ENCODE results near the gene GALNT14. TPM values are rescaled to one million over a fixed set of nuclear protein-coding genes. Genes with fewer than 3 reads are reported as not detected.

The GALNT14 gene
- total RNA-seq, 1 donor, result not detected

DNA sequence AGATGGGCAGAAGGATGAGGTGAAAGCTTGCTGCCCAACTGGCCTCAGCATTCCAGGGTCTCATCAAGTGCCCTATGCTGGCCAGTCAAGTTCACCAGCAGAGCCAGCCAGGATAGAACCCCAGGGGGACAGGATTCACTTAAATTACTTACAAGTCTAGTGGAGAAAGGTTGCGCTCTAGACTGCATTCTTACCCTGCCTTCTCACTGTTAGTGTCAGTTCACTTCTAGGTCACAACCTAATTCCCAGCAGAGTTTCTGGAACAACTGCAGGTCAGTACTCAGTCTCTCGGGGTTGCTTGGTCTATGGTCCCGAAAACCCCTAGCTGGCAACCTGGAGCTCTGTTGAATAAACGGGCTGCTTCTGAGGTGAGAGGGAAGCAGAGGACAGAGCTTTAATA, 32.9 kb upstream of the GALNT14 start:
- no peak overlapping the region for H3K4me2 ChIP-seq (ENCODE audit: insufficient read depth, low read length)
- no peaks in the 10 kb centered on the region for H3K79me2 ChIP-seq (ENCODE audit: insufficient read depth, low read length)
- no peak for DNase-seq (ENCODE audit: insufficient read length, low spot score, missing footprints)
- no peaks in the 10 kb centered on the region for H3K36me3 ChIP-seq (ENCODE audit: insufficient read depth, low read length)
- H3K27me3 ChIP-seq (ENCODE audit: insufficient read depth, low read length), result no peaks in the 10 kb centered on the region
- H3K9me3 ChIP-seq (ENCODE audit: low read depth, low read length), result no peaks in the 10 kb centered on the region
- TF ChIP-seq, protein P1, sequence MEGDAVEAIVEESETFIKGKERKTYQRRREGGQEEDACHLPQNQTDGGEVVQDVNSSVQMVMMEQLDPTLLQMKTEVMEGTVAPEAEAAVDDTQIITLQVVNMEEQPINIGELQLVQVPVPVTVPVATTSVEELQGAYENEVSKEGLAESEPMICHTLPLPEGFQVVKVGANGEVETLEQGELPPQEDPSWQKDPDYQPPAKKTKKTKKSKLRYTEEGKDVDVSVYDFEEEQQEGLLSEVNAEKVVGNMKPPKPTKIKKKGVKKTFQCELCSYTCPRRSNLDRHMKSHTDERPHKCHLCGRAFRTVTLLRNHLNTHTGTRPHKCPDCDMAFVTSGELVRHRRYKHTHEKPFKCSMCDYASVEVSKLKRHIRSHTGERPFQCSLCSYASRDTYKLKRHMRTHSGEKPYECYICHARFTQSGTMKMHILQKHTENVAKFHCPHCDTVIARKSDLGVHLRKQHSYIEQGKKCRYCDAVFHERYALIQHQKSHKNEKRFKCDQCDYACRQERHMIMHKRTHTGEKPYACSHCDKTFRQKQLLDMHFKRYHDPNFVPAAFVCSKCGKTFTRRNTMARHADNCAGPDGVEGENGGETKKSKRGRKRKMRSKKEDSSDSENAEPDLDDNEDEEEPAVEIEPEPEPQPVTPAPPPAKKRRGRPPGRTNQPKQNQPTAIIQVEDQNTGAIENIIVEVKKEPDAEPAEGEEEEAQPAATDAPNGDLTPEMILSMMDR (IDR thresholded peaks at IDR 0.05; ENCODE audit: extremely low read depth, low read depth, low read length), result no peak
- H3K27ac ChIP-seq (ENCODE audit: low read depth, low read length), result no peak overlapping the region
- H3K4me3 ChIP-seq (ENCODE audit: insufficient read depth, low read length), result no peak overlapping the region
- H3K4me1 ChIP-seq (ENCODE audit: insufficient read depth, low read length), result no peaks in the 10 kb centered on the region
- no peak overlapping the region for H2AFZ ChIP-seq (ENCODE audit: low read length)
- no peaks in the 10 kb centered on the region for H4K20me1 ChIP-seq (ENCODE audit: insufficient read depth, low read length)

DNA sequence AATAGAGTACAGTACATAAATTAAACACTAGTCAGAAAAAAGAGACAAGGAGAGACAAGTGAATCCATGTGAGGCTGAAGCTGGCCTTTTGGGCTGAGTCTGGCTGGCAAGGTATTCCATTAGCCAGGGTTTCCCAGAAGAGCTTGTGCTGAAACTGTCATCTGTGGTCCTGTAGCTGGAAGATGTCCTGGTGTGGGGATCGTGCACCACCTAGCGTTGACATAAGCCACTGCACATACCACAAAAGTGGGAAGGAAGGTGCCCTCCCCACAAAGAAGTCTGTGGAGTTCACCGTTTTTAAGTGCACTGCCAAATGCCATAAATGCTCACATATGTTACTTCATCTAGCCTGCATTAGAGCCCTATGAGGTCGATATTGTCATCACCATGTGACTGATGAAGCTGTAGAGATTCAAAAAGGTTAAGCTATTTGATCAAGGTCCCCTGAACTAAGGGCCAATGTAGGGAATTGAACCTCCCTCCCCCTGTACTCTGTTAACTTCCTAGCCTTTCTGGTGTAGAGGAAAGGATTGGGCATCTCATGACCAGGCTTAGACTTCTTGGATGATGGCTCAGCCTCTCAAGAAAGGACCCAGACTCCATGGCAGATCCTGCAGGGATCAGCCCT, 31.9 kb upstream of the GALNT14 start:
- H3K27ac ChIP-seq (ENCODE audit: low read depth, low read length), result no peak overlapping the region
- H3K4me2 ChIP-seq (ENCODE audit: insufficient read depth, low read length), result no peak overlapping the region
- no peaks in the 10 kb centered on the region for H3K4me1 ChIP-seq (ENCODE audit: insufficient read depth, low read length)
- no peaks in the 10 kb centered on the region for H4K20me1 ChIP-seq (ENCODE audit: insufficient read depth, low read length)
- H3K36me3 ChIP-seq (ENCODE audit: insufficient read depth, low read length), result no peaks in the 10 kb centered on the region
- no peaks in the 10 kb centered on the region for H3K9me3 ChIP-seq (ENCODE audit: low read depth, low read length)
- H3K79me2 ChIP-seq (ENCODE audit: insufficient read depth, low read length), result no peaks in the 10 kb centered on the region
- no peaks in the 10 kb centered on the region for H3K27me3 ChIP-seq (ENCODE audit: insufficient read depth, low read length)
- TF ChIP-seq, protein P1 (IDR thresholded peaks at IDR 0.05; ENCODE audit: extremely low read depth, low read depth, low read length), result peak; percentile 94
- no peak overlapping the region for H3K4me3 ChIP-seq (ENCODE audit: insufficient read depth, low read length)
- peak; percentile 86 for DNase-seq (ENCODE audit: insufficient read length, low spot score, missing footprints)
- no peak overlapping the region for H2AFZ ChIP-seq (ENCODE audit: low read length)

DNA sequence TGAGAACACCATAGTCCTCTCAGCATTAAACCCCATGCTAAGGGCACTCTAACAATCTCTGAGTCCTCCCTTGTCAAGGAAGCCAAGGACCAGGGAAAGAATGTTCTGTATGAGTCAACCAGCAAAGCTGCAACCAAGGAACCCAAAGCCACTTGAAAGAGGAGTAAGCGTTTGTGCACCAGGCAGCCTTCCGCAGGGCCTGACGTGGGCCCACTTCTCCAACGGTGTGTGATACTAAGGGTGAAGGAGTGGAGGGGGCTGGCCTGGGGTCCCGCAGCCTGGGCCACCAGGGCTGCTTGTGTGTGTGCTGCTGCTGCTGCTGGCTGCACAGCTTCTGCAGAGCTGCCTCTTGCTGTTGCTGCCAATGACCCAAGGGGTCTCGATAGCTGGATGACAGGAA, 30.1 kb upstream of the GALNT14 start:
- no peak overlapping the region for H3K4me3 ChIP-seq (ENCODE audit: insufficient read depth, low read length)
- no peaks in the 10 kb centered on the region for H3K27me3 ChIP-seq (ENCODE audit: insufficient read depth, low read length)
- no peak for DNase-seq (ENCODE audit: insufficient read length, low spot score, missing footprints)
- no peaks in the 10 kb centered on the region for H3K4me1 ChIP-seq (ENCODE audit: insufficient read depth, low read length)
- H3K36me3 ChIP-seq (ENCODE audit: insufficient read depth, low read length), result no peaks in the 10 kb centered on the region
- TF ChIP-seq, protein P1 (IDR thresholded peaks at IDR 0.05; ENCODE audit: extremely low read depth, low read depth, low read length), result no peak
- no peaks in the 10 kb centered on the region for H3K9me3 ChIP-seq (ENCODE audit: low read depth, low read length)
- no peaks in the 10 kb centered on the region for H4K20me1 ChIP-seq (ENCODE audit: insufficient read depth, low read length)
- H2AFZ ChIP-seq (ENCODE audit: low read length), result no peak overlapping the region
- no peak overlapping the region for H3K27ac ChIP-seq (ENCODE audit: low read depth, low read length)
- H3K4me2 ChIP-seq (ENCODE audit: insufficient read depth, low read length), result no peak overlapping the region
- H3K79me2 ChIP-seq (ENCODE audit: insufficient read depth, low read length), result no peaks in the 10 kb centered on the region

DNA sequence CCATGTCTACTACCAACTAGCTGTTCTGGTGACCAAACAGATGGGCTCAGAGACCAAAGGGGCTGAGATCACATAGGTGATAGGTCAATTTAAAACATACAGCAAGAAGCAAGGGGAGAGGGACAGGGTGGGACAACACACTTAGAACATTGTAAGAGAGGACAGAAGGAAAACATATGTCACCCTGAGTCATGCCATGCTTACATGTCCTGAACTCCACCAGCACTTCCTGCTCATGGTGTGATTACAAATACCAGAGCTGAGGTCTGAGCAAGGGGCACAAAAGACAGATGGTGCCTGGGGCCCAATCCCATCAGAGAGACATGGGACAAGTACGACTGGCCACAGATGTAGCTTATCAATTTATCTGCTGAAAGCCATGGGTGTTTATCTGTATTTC, 28.7 kb upstream of the GALNT14 start:
- TF ChIP-seq, protein P1 (IDR thresholded peaks at IDR 0.05; ENCODE audit: extremely low read depth, low read depth, low read length), result no peak
- no peak overlapping the region for H3K27ac ChIP-seq (ENCODE audit: low read depth, low read length)
- H3K27me3 ChIP-seq (ENCODE audit: insufficient read depth, low read length), result no peaks in the 10 kb centered on the region
- no peak overlapping the region for H3K4me3 ChIP-seq (ENCODE audit: insufficient read depth, low read length)
- H3K9me3 ChIP-seq (ENCODE audit: low read depth, low read length), result no peaks in the 10 kb centered on the region
- H3K36me3 ChIP-seq (ENCODE audit: insufficient read depth, low read length), result no peaks in the 10 kb centered on the region
- no peak for DNase-seq (ENCODE audit: insufficient read length, low spot score, missing footprints)
- H4K20me1 ChIP-seq (ENCODE audit: insufficient read depth, low read length), result no peaks in the 10 kb centered on the region
- H3K79me2 ChIP-seq (ENCODE audit: insufficient read depth, low read length), result no peaks in the 10 kb centered on the region
- no peaks in the 10 kb centered on the region for H3K4me1 ChIP-seq (ENCODE audit: insufficient read depth, low read length)
- H2AFZ ChIP-seq (ENCODE audit: low read length), result no peak overlapping the region
- H3K4me2 ChIP-seq (ENCODE audit: insufficient read depth, low read length), result no peak overlapping the region

Measured in osteoblast (primary cell).